Glomerular endothelial cell (primary cell): Measurements from ENCODE around the gene NT5DC1. TPM values are rescaled to one million over a fixed set of nuclear protein-coding genes. Genes with fewer than 3 reads are reported as not detected.

Experiments used
- DNase-seq: peaks from one replicate; pipeline ENCODE4 v3.0.0-alpha.2; 2011; ENCODE audit warnings: low read depth, low spot score; ENCODE audit errors: extremely low read depth
- total RNA-seq: library from RNA; depleted of rRNA; stranded (reverse); fragments of >200 nt; gene quantifications from 2 replicates; pipeline ENCODE4 v1.2.3, GENCODE V29; 2015

The NT5DC1 gene
- total RNA-seq, 1 donor from 2014 or later, result 6.2 TPM

- DNase-seq, result no peak
Measured at GRCh38 chr6:116133453-116133852, 32.8 kb downstream of the NT5DC1 start.

- no peak for DNase-seq
Measured at GRCh38 chr6:116136373-116136772, 35.7 kb downstream of the NT5DC1 start.

GRCh38 chr6:116136933-116137340 lies 36.3 kb downstream of the NT5DC1 start:
- no peak for DNase-seq

GRCh38 chr6:116139917-116140316 lies 39.3 kb downstream of the NT5DC1 start:
- no peak for DNase-seq

GRCh38 chr6:116144605-116145004 lies 44.0 kb downstream of the NT5DC1 start:
- DNase-seq, result no peak

- no peak for DNase-seq
Measured at GRCh38 chr6:116145803-116146675, 45.4 kb downstream of the NT5DC1 start.

- no peak for DNase-seq
Measured at GRCh38 chr6:116152620-116153019, 52.0 kb downstream of the NT5DC1 start.

GRCh38 chr6:116154887-116155286 lies 54.2 kb downstream of the NT5DC1 start:
- DNase-seq, result no peak

GRCh38 chr6:116156405-116157326 lies 56.0 kb downstream of the NT5DC1 start:
- no peak for DNase-seq

- no peak for DNase-seq
Measured at GRCh38 chr6:116157391-116157790, 56.7 kb downstream of the NT5DC1 start.

- DNase-seq, result no peak
Measured at GRCh38 chr6:116158641-116159040, 58.0 kb downstream of the NT5DC1 start.

- DNase-seq, result no peak
Measured at GRCh38 chr6:116159782-116160524, 59.3 kb downstream of the NT5DC1 start.

- DNase-seq, result no peak
Measured at GRCh38 chr6:116165596-116165995, 64.9 kb downstream of the NT5DC1 start.

GRCh38 chr6:116166369-116166768 lies 65.7 kb downstream of the NT5DC1 start:
- DNase-seq, result no peak

GRCh38 chr6:116168148-116168547 lies 67.5 kb downstream of the NT5DC1 start:
- DNase-seq, result no peak

- no peak for DNase-seq
Measured at GRCh38 chr6:116169880-116170279, 69.2 kb downstream of the NT5DC1 start.

GRCh38 chr6:116170358-116171057 lies 69.9 kb downstream of the NT5DC1 start:
- no peak for DNase-seq

GRCh38 chr6:116173928-116174327 lies 73.3 kb downstream of the NT5DC1 start:
- DNase-seq, result no peak

- no peak for DNase-seq
Measured at GRCh38 chr6:116175344-116175743, 74.7 kb downstream of the NT5DC1 start.

- DNase-seq, result no peak
Measured at GRCh38 chr6:116176596-116176995, 75.9 kb downstream of the NT5DC1 start.
